ENCODE results near the gene PHF20. TPM values are rescaled to one million over a fixed set of nuclear protein-coding genes. Genes with fewer than 3 reads are reported as not detected.
"Not testable (repeated sequence)": the region's sequence is repeated elsewhere in the genome, so short reads cannot be mapped to it uniquely, and the experiment has no call there.

PHF20 gene
- total and polyA plus RNA-seq, 9 donors, result 17.6 to 70.0 (median 47.0) TPM

DNA sequence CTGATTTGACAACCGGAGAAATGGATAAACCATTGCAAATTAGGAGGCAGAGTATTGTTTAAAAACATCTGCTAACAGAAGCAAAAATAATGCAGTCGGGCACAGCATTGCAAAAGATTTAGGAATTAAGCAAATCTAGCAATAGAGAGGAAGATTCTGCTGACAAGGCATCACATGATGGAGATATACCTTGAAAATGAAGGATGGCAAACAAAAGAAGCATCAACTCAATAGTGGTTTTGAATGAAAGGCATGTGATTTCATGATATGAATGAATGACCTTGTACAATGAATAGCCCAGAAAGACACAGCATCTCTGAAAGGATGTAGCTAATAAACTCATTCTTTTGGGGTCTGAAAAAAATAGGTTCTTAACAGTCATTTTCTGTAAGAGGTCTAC is 21.2 kb upstream of the PHF20 start:
- 13 to 55% (median 20%) methylated on average over 2 of the region's 2 CpGs for WGBS, 3 donors
- Histone ChIP-seq H3K4me3 (no peak overlapping the region), H3K36me3 (no peaks in the 10 kb centered on the region), H3K27me3 (no peaks in the 10 kb centered on the region), H3K9me3 (no peaks in the 10 kb centered on the region), H3K27ac (no peak overlapping the region), H3K4me1 (ENCODE audit: insufficient read depth) (no peaks in the 10 kb centered on the region)
- no peak for TF ChIP-seq POLR2A (IDR thresholded peaks at IDR 0.05)
- no peak for TF ChIP-seq CTCF (IDR thresholded peaks at IDR 0.05)
- no peak for TF ChIP-seq EP300 (IDR thresholded peaks at IDR 0.05)
- intact Hi-C loops (cut with DNase I), result no loop called here
- no peak for DNase-seq

DNA sequence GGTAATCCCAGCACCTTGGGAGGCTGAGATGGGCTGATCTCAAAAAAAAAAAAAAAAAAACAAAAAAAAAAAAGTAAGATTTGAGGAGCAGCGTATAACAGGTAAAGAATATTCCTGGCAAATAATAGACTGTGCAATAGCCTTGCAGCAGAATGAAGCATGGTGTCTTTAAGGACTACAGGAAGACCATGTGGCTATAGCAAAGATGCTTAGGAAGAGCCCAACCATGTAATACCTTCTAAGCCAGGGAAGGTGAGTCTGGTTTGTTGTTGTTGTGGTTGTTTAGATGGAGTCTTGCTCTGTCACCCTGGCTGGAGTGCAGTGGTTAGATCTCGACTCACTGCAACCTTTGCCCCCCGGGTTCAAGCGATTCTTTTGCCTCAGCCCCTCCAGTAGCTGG is 15.4 kb upstream of the PHF20 start:
- no peak for DNase-seq

DNA sequence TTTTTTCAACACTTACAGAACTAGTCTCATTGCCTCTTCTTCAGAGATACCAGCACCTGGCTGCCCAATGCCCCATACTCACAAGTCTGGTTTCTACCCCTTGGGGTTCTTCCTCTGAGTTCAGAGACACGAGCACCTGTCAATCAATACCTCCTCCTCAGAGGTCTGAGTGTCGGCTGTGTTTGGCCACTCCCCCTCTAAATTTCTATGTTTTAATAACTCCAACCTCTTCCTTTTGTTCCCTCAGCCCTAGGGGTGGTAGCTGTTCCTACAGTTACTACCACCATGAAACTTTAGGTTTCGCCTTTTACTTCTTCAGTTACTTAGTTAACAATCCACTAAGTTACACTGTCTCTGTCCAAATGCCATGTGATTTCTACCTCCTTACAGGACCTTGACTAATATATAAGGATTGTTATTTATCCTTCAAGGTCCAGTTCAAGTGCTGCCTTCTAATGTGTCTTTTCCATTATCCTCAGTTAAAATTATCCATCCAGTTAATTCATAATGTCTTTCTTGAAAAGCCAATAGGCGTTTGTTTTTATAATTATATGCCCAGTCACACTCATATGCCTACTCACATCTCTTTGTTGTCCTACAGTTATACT is 14.6 kb upstream of the PHF20 start:
- no peaks in the 10 kb centered on the region for H3K4me1 ChIP-seq (ENCODE audit: insufficient read depth)
- no peaks in the 10 kb centered on the region for H3K27me3 ChIP-seq
- intact Hi-C loops (cut with DNase I), result no loop called here
- DNase-seq, result no peak
- no peak for TF ChIP-seq EP300 (IDR thresholded peaks at IDR 0.05)
- no peak for TF ChIP-seq CTCF (IDR thresholded peaks at IDR 0.05)
- no peak for TF ChIP-seq POLR2A (IDR thresholded peaks at IDR 0.05)
- no peaks in the 10 kb centered on the region for H3K36me3 ChIP-seq
- H3K27ac ChIP-seq, result no peak overlapping the region
- no peak overlapping the region for H3K4me3 ChIP-seq
- 66 to 76% (median 72%) methylated on average over 4 of the region's 4 CpGs for WGBS, 3 donors
- H3K9me3 ChIP-seq, result no peaks in the 10 kb centered on the region

More for the DNA sequence above, 15.4 kb upstream of the PHF20 start:
- no peaks in the 10 kb centered on the region for H3K4me1 ChIP-seq (ENCODE audit: insufficient read depth)
- intact Hi-C loops (cut with DNase I), result no loop called here
- no peak overlapping the region for H3K27ac ChIP-seq
- no peaks in the 10 kb centered on the region for H3K9me3 ChIP-seq
- WGBS, 3 donors, result 91 to 97% (median 93%) methylated on average over 4 of the region's 4 CpGs
- no peaks in the 10 kb centered on the region for H3K27me3 ChIP-seq
- no peak overlapping the region for H3K4me3 ChIP-seq
- H3K36me3 ChIP-seq, result no peaks in the 10 kb centered on the region
- TF ChIP-seq EP300 (IDR thresholded peaks at IDR 0.05) (no peak), CTCF (IDR thresholded peaks at IDR 0.05) (no peak), POLR2A (IDR thresholded peaks at IDR 0.05) (no peak)

DNA sequence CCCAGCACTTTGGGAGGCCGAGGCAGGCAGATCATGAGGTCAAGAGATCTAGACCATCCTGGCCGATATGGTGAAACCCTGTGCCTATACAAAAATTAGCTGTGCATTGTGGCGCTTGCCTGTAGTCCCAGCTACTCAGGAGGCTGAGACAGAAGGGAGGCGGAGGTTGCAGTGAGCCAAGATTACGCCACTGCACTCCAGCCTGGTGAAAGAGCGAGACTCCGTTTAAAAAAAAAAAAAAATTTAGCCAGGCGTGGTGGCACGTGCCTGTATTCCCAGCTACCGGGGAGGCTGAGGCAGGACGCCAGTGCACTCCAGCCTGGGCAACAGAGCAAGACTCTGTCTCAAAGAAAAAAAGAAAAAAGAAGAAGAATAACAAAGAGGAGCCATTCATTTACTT is 10.3 kb upstream of the PHF20 start:
- 90 to 92% (median 92%) methylated on average over 11 of the region's 11 CpGs for WGBS, 3 donors
- H3K4me3 ChIP-seq; H3K27ac ChIP-seq; H3K4me1 ChIP-seq (ENCODE audit: insufficient read depth); H3K27me3 ChIP-seq; H3K36me3 ChIP-seq; DNase-seq; intact Hi-C loops (cut with DNase I); H3K9me3 ChIP-seq: not testable (repeated sequence)

DNA sequence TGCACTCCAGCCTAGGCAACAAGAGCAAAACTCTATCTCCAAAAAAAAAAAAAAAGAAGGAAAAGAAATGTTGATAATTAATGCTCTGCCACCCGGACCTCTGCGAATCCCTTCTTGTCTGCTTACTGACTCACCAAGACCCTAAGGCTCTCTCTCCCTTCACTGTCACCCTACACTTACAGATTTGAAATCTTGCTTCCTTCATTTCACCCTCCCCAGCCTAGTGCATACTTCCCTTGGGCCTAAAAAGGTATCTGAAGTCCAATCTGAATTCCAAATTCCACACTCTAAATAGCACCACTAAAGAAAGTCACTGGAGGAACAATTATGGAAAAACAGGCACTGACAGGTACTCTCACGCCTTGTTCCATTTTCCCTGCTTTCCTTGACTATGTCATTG is 9.4 kb upstream of the PHF20 start:
- whole genome bisulfite sequencing, 3 donors, result 83 to 87% (median 85%) methylated on average over 3 of the region's 3 CpGs
- Histone ChIP-seq H3K36me3 (no peaks in the 10 kb centered on the region), H3K27me3 (no peaks in the 10 kb centered on the region), H3K27ac (no peak overlapping the region), H3K4me3 (no peak overlapping the region), H3K4me1 (ENCODE audit: insufficient read depth) (no peaks in the 10 kb centered on the region), H3K9me3 (no peaks in the 10 kb centered on the region)
- intact Hi-C loops (cut with DNase I), result no loop called here
- TF ChIP-seq POLR2A (IDR thresholded peaks at IDR 0.05) (no peak), EP300 (IDR thresholded peaks at IDR 0.05) (no peak), CTCF (IDR thresholded peaks at IDR 0.05) (no peak)
- DNase-seq, result no peak

DNA sequence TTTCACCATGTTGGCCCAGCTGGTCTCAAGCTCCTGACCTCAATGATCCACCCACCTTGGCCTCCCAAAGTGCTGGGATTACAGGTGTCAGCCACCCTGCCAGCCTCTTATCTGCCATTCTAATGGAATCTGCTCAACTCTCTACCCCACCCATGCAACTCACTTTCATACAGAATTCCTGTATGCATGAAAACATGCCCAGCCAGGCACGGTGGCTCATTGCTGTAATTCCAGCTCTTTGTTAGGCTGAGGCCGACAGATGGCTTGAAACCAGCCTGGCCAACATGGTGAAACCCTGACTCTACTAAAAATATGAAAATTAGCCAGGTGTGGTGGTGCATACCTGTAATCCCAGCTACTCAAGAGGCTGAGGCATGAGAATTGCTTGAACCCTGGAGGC is 6.9 kb upstream of the PHF20 start:
- H3K4me1 ChIP-seq (ENCODE audit: insufficient read depth); intact Hi-C loops (cut with DNase I); H3K36me3 ChIP-seq; DNase-seq; H3K27me3 ChIP-seq; H3K4me3 ChIP-seq; H3K9me3 ChIP-seq; H3K27ac ChIP-seq: not testable (repeated sequence)
- 92 to 94% (median 92%) methylated on average over 2 of the region's 2 CpGs for WGBS, 3 donors

Data from ovary (tissue), 9 donors.